HCT116 (cell line): ENCODE data around the gene AKNAD1. TPM values are rescaled to one million over a fixed set of nuclear protein-coding genes. Genes with fewer than 3 reads are reported as not detected.

Experiments used
- ATAC-seq: fragments of 200-7000 bp; cut with Tn5 transposase; 2 replicates; pipeline ENCODE4 v1.9.1; 2020; ENCODE audit warnings: mild to moderate bottlenecking, moderate library complexity
- BruUV-seq: library from RNA; stranded (reverse); fragments of 400-500 nt; replicated peaks from 2 replicates; lab custom pipeline; 2021; lab: Mats Ljungman, UMichigan
- CTCF ChIA-PET: fragments of 300-600 bp; sonication (Branson Sonifier 250); formaldehyde crosslinking; loops from one replicate; lab custom pipeline; 2021; ENCODE audit warnings: antibody characterized with exemption; lab: Charles Lee
- POLR2A ChIA-PET: fragments of 300-600, 350-600 bp; sonication (Branson Sonifier 250); formaldehyde crosslinking; loops from one replicate; lab custom pipeline; 2021; ENCODE audit warnings: antibody characterized with exemption; lab: Charles Lee
- RAD21 ChIA-PET, 2 experiments: fragments of 300-600 bp; sonication (Branson Sonifier 250); formaldehyde crosslinking; loops; one replicate each; lab custom pipeline; 2023; ENCODE audit warnings: low total read pairs in 2 of 2; ENCODE audit not compliant: uncharacterized antibody in 2 of 2, unreplicated experiment in 2 of 2, low non-redundant PET in 1 of 2; lab: Charles Lee
- DNase-seq: peaks from one replicate; pipeline ENCODE4 v3.0.0-alpha.2; 2010; ENCODE audit warnings: low read depth, low spot score
- H2AFZ ChIP-seq: fragments of 200-600 bp; shearing (Covaris generic), sonication (generic); 2 replicates; pipeline ENCODE4 v1.6.1; 2017; ENCODE audit warnings: low read depth, mixed run types, mixed read lengths, antibody characterized with exemption, low read length; ENCODE audit not compliant: poor library complexity, severe bottlenecking
- H3K27ac ChIP-seq: 2 replicates; pipeline ENCODE4 v1.5.1; 2012; ENCODE audit warnings: low read depth, low read length
- H3K27me3 ChIP-seq: fragments of 200-600 bp; sonication (generic); 2 replicates; pipeline ENCODE4 v1.6.1; 2016; ENCODE audit warnings: mixed run types, low read length, mixed read lengths; ENCODE audit not compliant: insufficient read depth
- H3K36me3 ChIP-seq, 2 experiments: fragments of 200-500 bp in 1 of 2; fragments of 200-600 bp in 1 of 2; sonication (Bioruptor generic) in 1 of 2; sonication (generic) in 1 of 2; 2 replicates each; pipeline versions ENCODE4 v1.5.1 to v1.6.1; 2014 to 2016; ENCODE audit warnings: low read length in 2 of 2, inconsistent platforms in 1 of 2, mixed read lengths in 1 of 2, mixed run types in 1 of 2; ENCODE audit not compliant: insufficient read depth in 2 of 2, control insufficient read depth in 1 of 2
- H3K4me1 ChIP-seq, 2 experiments: fragments of 200-600 bp in 1 of 2; sonication (generic) in 1 of 2; 2 replicates each; pipeline versions ENCODE4 v1.5.1 to v1.6.1; 2012 to 2017; ENCODE audit warnings: low read length in 2 of 2, inconsistent platforms in 1 of 2, mild to moderate bottlenecking in 1 of 2, mixed read lengths in 1 of 2, mixed run types in 1 of 2, moderate library complexity in 1 of 2; ENCODE audit not compliant: insufficient read depth in 2 of 2, control insufficient read depth in 1 of 2
- H3K4me2 ChIP-seq: fragments of 200-600 bp; sonication (generic); 2 replicates; pipeline ENCODE4 v1.6.1; 2017; ENCODE audit warnings: mixed run types, low read length, mixed read lengths
- H3K4me3 ChIP-seq, 2 experiments: fragments of 200-600 bp in 1 of 2; sonication (generic) in 1 of 2; replicated peaks in 1 of 2; 2 replicates each; pipeline ENCODE4 v1.5.1; 2011 to 2016; ENCODE audit warnings: low read length in 2 of 2, control low read depth in 1 of 2, low read depth in 1 of 2, mild to moderate bottlenecking in 1 of 2, mixed read lengths in 1 of 2, mixed run types in 1 of 2
- H3K79me2 ChIP-seq: fragments of 200-600 bp; sonication (generic); 2 replicates; pipeline ENCODE4 v1.6.1; 2017; ENCODE audit warnings: mild to moderate bottlenecking, mixed run types, low read length, moderate library complexity, mixed read lengths; ENCODE audit not compliant: insufficient read depth
- H3K9ac ChIP-seq: fragments of 200-600 bp; sonication (generic); 2 replicates; pipeline ENCODE4 v1.6.1; 2016; ENCODE audit warnings: low read length, mixed read lengths
- H3K9me2 ChIP-seq: fragments of 200-600 bp; sonication (generic), shearing (Covaris generic); 2 replicates; pipeline ENCODE4 v1.6.1; 2017; ENCODE audit warnings: mixed run types, mild to moderate bottlenecking, moderate library complexity; ENCODE audit not compliant: insufficient read depth
- H3K9me3 ChIP-seq, 2 experiments: fragments of 200-500 bp in 1 of 2; fragments of 200-600 bp in 1 of 2; sonication (Bioruptor generic) in 1 of 2; sonication (generic) in 1 of 2; 2 replicates each; pipeline ENCODE4 v1.6.1; 2014 to 2017; ENCODE audit warnings: low read length in 2 of 2, mixed read lengths in 2 of 2, inconsistent platforms in 1 of 2, low read depth in 1 of 2, mild to moderate bottlenecking in 1 of 2, mixed run types in 1 of 2, moderate library complexity in 1 of 2; ENCODE audit not compliant: control insufficient read depth in 1 of 2, insufficient read depth in 1 of 2
- H4K20me1 ChIP-seq: fragments of 200-600 bp; sonication (generic), shearing (Covaris generic); 2 replicates; pipeline ENCODE4 v1.6.1; 2017; ENCODE audit warnings: mixed run types, mild to moderate bottlenecking, moderate library complexity; ENCODE audit not compliant: insufficient read depth
- CBX3 ChIP-seq: IDR thresholded peaks from 2 replicates; pipeline ENCODE4 v1.6.1; 2012; ENCODE audit warnings: low read depth
- CEBPB ChIP-seq: IDR thresholded peaks from 2 replicates; pipeline ENCODE4 v1.6.1; 2012; ENCODE audit warnings: low read depth
- EGR1 ChIP-seq: IDR thresholded peaks from 2 replicates; pipeline ENCODE4 v1.6.1; 2012; ENCODE audit warnings: low read depth
- ELF1 ChIP-seq: IDR thresholded peaks from 2 replicates; pipeline ENCODE4 v1.6.1; 2012; ENCODE audit warnings: low read depth, borderline replicate concordance
- EZH2phosphoT487 ChIP-seq: fragments of 200-600 bp; IDR thresholded peaks from 2 replicates; pipeline ENCODE4 v1.6.1; 2018; ENCODE audit warnings: antibody characterized with exemption, borderline replicate concordance
- FOSL1 ChIP-seq: IDR thresholded peaks from 2 replicates; pipeline ENCODE4 v1.6.1; 2012; ENCODE audit warnings: low read depth
- JUND ChIP-seq: IDR thresholded peaks from 2 replicates; pipeline ENCODE4 v1.6.1; 2012
- POLR2A ChIP-seq: IDR thresholded peaks from 2 replicates; pipeline ENCODE4 v1.7.0; 2011; ENCODE audit warnings: borderline replicate concordance; ENCODE audit not compliant: insufficient read depth, insufficient read length; ENCODE audit errors: extremely low read depth
- SP1 ChIP-seq: IDR thresholded peaks from 2 replicates; pipeline ENCODE4 v1.6.1; 2012; ENCODE audit warnings: low read depth
- SRF ChIP-seq: IDR thresholded peaks from 2 replicates; pipeline ENCODE4 v1.6.1; 2012; ENCODE audit warnings: low read depth
- TCF7L2 ChIP-seq: IDR thresholded peaks from 2 replicates; pipeline ENCODE4 v1.7.0; 2011; ENCODE audit warnings: borderline replicate concordance, inconsistent platforms; ENCODE audit not compliant: insufficient read depth, insufficient read length; ENCODE audit errors: extremely low read depth
- YY1 ChIP-seq: IDR thresholded peaks from 2 replicates; pipeline ENCODE4 v1.6.1; 2011; ENCODE audit warnings: low read length, low read depth, moderate library complexity, mild to moderate bottlenecking; ENCODE audit not compliant: insufficient replicate concordance; ENCODE audit errors: extremely low read depth
- ZFX ChIP-seq: fragments of 450-650 bp; IDR thresholded peaks from 2 replicates; pipeline ENCODE4 v1.6.1; 2017
- ZNF274 ChIP-seq: fragments of 200-500 bp; sonication (Bioruptor generic); IDR thresholded peaks from 2 replicates; pipeline ENCODE4 v1.6.1; 2014; ENCODE audit warnings: mild to moderate bottlenecking, low read depth, low read length, inconsistent platforms
- intact Hi-C: fragments of 100-400 bp; cut with micrococcal nuclease; formaldehyde crosslinking; loops from 2 replicates; pipeline ENCODE4 v1.10.0; 2022
- total RNA-seq: library from RNA; stranded (reverse); gene quantifications from one replicate; pipeline ENCODE4 v1.2.1, GENCODE V29; 2021; ENCODE audit not compliant: unreplicated experiment
- TF ChIP-seq, protein P1 (sequence below): IDR thresholded peaks from 2 replicates; pipeline ENCODE4 v1.6.1; 2011; ENCODE audit warnings: mild to moderate bottlenecking, low read length, moderate library complexity; ENCODE audit not compliant: insufficient replicate concordance; ENCODE audit errors: extremely low read depth
- TF ChIP-seq, protein P2 (sequence below): IDR thresholded peaks from 2 replicates; pipeline ENCODE4 v1.6.1; 2012

Gene AKNAD1
- total RNA-seq, 1 experiment from 2014 or later = 0.15 TPM

DNA sequence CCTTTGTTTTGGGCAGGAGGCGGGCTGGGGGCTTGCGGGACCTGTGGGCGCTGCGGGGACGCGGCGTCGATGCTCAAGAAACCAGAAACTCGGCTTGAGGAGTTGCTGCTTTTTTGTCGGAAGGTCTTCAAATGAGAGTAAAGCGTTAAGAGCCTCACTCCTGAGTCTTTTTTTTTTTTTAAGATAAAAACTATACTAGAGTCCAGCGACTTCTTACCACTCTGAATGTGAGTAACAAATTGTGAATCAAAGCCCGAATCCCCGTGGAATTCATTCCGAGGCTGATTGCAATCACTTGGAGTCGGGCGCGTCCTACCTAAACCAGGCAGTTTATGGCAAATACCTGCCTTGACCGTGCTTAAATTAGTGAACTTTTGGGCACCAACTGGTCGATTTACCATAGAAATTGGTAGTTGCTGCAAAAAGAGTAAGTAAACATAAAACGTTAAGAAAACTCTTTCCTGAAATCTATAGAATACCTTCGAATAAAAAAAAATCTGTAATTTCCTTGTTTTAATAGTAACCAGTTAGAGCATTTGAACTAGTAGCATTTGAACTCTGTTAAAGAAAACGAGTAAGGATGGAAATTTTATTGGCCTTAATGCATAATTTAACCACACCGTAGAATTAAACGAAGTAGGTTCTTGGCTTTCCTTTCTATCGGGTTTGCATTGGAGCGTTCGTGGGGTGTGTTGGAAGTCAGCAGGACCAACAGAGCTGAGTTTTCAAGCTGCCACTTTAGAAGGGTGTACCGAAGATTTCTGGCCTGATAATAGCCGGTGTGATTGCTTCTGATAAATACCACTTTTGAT, 20.7 kb upstream of the AKNAD1 start:
- H3K4me3 ChIP-seq = peak overlapping the region; percentile 80 to 87
- intact Hi-C loops = loop anchor here (5.0 kb wide), 1 partner anchor 50 kb away; no protein-coding TSS in a partner anchor
- CTCF ChIA-PET = interaction anchor here (1.3 kb wide), 1 partner anchor 235 kb away, joined by 3 read pairs; no protein-coding TSS in a partner anchor
- peak overlapping the region; percentile 85 for H3K9ac ChIP-seq
- TSS peak; percentile 67 for BruUV-seq
- no peaks in the 10 kb centered on the region for H3K36me3 ChIP-seq
- H3K27me3 ChIP-seq = no peaks in the 10 kb centered on the region
- POLR2A ChIA-PET = interaction anchor here (1.4 kb wide), 1 partner anchor 8 kb away, joined by 11 read pairs; no protein-coding TSS in a partner anchor
- TF ChIP-seq CBX3 = no peak
- TF ChIP-seq, protein P1, sequence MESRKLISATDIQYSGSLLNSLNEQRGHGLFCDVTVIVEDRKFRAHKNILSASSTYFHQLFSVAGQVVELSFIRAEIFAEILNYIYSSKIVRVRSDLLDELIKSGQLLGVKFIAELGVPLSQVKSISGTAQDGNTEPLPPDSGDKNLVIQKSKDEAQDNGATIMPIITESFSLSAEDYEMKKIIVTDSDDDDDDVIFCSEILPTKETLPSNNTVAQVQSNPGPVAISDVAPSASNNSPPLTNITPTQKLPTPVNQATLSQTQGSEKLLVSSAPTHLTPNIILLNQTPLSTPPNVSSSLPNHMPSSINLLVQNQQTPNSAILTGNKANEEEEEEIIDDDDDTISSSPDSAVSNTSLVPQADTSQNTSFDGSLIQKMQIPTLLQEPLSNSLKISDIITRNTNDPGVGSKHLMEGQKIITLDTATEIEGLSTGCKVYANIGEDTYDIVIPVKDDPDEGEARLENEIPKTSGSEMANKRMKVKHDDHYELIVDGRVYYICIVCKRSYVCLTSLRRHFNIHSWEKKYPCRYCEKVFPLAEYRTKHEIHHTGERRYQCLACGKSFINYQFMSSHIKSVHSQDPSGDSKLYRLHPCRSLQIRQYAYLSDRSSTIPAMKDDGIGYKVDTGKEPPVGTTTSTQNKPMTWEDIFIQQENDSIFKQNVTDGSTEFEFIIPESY = no peak
- TF ChIP-seq ZFX = no peak
- TF ChIP-seq, protein P2, sequence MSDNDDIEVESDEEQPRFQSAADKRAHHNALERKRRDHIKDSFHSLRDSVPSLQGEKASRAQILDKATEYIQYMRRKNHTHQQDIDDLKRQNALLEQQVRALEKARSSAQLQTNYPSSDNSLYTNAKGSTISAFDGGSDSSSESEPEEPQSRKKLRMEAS = no peak; the same call in 1 of the 2 replicates
- TF ChIP-seq ZNF274 = no peak
- no peak for TF ChIP-seq FOSL1
- TF ChIP-seq ELF1 = no peak
- TF ChIP-seq EZH2phosphoT487 = no peak
- TF ChIP-seq SP1 = no peak
- no peak for TF ChIP-seq JUND
- TF ChIP-seq CEBPB = no peak
- TF ChIP-seq POLR2A = no peak
- TF ChIP-seq EGR1 = no peak
- no peak for TF ChIP-seq SRF
- TF ChIP-seq YY1 = no peak
- TF ChIP-seq TCF7L2 = no peak
- RAD21 ChIA-PET = no interaction called here
- H3K9me3 ChIP-seq = no peaks in the 10 kb centered on the region
- peaks cover 56% of the 10 kb centered on the region for H3K79me2 ChIP-seq
- H3K4me1 ChIP-seq = peaks cover 0 to 27% of the 10 kb centered on the region in 2 experiments; a peak in 2 of 4 replicates
- H3K9me2 ChIP-seq = no peaks in the 10 kb centered on the region
- peak overlapping the region; percentile 83 for H3K4me2 ChIP-seq
- H2AFZ ChIP-seq = no peak overlapping the region
- ATAC-seq (no peak), DNase-seq (no peak)
- H3K27ac ChIP-seq = peak overlapping the region; percentile 41; the same call in 1 of the 2 replicates
- no peaks in the 10 kb centered on the region; the same call in 1 of the 2 replicates for H4K20me1 ChIP-seq
